Psoas muscle (tissue), 8 donors: ENCODE results near the gene SYCP3. TPM values are rescaled to one million over a fixed set of nuclear protein-coding genes. Genes with fewer than 3 reads are reported as not detected.

Source experiments
- ATAC-seq, 4 donors: fragments of 200-7000 bp; cut with Tn5 transposase; one replicate each; pipeline ENCODE4 v1.9.1; 2020; ENCODE audit warnings: moderate library complexity in 3 of 4, mild to moderate bottlenecking in 2 of 4
- DNase-seq, 2 donors: peaks; one replicate each; pipeline ENCODE4 v3.0.0-alpha.2; 2020
- H3K27ac ChIP-seq: fragments of 200-600 bp; one replicate; pipeline ENCODE4 v1.8.0; 2022
- H3K27me3 ChIP-seq, 3 donors: fragments of 200-600 bp in 1 of 3; one replicate each; pipeline versions ENCODE4 v1.6.1 to v1.8.0; 2013 to 2022; ENCODE audit warnings: low read length in 2 of 3, mild to moderate bottlenecking in 2 of 3, moderate library complexity in 1 of 3; ENCODE audit not compliant: insufficient read depth in 3 of 3
- H3K36me3 ChIP-seq, 2 donors: fragments of 200-600 bp in 1 of 2; one replicate each; pipeline versions ENCODE4 v1.6.1 to v1.8.0; 2013 to 2022; ENCODE audit warnings: low read depth in 1 of 2, mild to moderate bottlenecking in 1 of 2, moderate library complexity in 1 of 2; ENCODE audit not compliant: insufficient read depth in 1 of 2
- H3K4me1 ChIP-seq: fragments of 200-600 bp; one replicate; pipeline ENCODE4 v1.8.0; 2022
- H3K4me3 ChIP-seq: fragments of 200-600 bp; one replicate; pipeline ENCODE4 v1.8.0; 2022; ENCODE audit warnings: mild to moderate bottlenecking
- H3K9me3 ChIP-seq: fragments of 200-600 bp; one replicate; pipeline ENCODE4 v1.8.0; 2022
- WGBS, 3 donors: extraction: QIAGEN DNeasy Blood & Tissue Kit; methylation state at CpG; one replicate each; pipeline versions ENCODE4 v1.1.6 to v1.1.7; 2013; 5-methylcytosine and 5-hydroxymethylcytosine counted together
- intact Hi-C, 2 donors: fragments of 100-400 bp; cut with DNase I; formaldehyde crosslinking; loops; one replicate each; pipeline versions ENCODE4 v1.11.0 to v1.14.2; 2022
- polyA plus RNA-seq, 3 donors: library from polyadenylated mRNA; stranded (reverse); fragments of 200-250 nt; gene quantifications; one replicate each; pipeline ENCODE4 v1.2.3, GENCODE V29; 2013
- total RNA-seq, 4 donors: library from RNA; stranded (reverse); fragmentation: NEBNext Ultra II Directional in 2 of 4; extraction: Animal tissue kit (Norgen Biotek cat#: 25700) in 2 of 4; gene quantifications; one replicate each; pipeline versions ENCODE4 v1.2.1 to v1.2.4, GENCODE V29; 2021 to 2023
- TF ChIP-seq, protein P1 (sequence below): fragments of 200-600 bp; IDR thresholded peaks from one replicate; pipeline ENCODE4 v1.8.0; 2022; ENCODE audit warnings: antibody characterized with exemption
- donor health status: healthy with polysubstance abuse.
- donor health status: DM: no; HTN: no; CAD: no; lungs with moderate emphysema.
- donor health status: Bipolar disorder and iron deficiency.
- donor health status: healthy.
- donor health status: DM: yes; HTN: yes; CAD: no.
- donor health status: DM: no; HTN: no; CAD: no.
- donor health status: DM: no; HTN: no; CAD: no.
- donor health status: DM: yes; HTN: yes; CAD: no.

SYCP3 gene
- total and polyA plus RNA-seq, 7 donors: 0.04 to 0.28 (median 0.23) TPM; not detected in 4

GRCh38 chr12:101773650-101774162, 34.4 kb upstream of the SYCP3 start:
- Histone ChIP-seq H3K4me1 (peaks cover 21% of the 10 kb centered on the region), H3K36me3 (peaks cover 0 to 34% of the 10 kb centered on the region in 2 donors), H3K27ac (no peak overlapping the region), H3K9me3 (no peaks in the 10 kb centered on the region), H3K27me3 (no peaks in the 10 kb centered on the region), H3K4me3 (no peak overlapping the region)
- TF ChIP-seq, protein P1, sequence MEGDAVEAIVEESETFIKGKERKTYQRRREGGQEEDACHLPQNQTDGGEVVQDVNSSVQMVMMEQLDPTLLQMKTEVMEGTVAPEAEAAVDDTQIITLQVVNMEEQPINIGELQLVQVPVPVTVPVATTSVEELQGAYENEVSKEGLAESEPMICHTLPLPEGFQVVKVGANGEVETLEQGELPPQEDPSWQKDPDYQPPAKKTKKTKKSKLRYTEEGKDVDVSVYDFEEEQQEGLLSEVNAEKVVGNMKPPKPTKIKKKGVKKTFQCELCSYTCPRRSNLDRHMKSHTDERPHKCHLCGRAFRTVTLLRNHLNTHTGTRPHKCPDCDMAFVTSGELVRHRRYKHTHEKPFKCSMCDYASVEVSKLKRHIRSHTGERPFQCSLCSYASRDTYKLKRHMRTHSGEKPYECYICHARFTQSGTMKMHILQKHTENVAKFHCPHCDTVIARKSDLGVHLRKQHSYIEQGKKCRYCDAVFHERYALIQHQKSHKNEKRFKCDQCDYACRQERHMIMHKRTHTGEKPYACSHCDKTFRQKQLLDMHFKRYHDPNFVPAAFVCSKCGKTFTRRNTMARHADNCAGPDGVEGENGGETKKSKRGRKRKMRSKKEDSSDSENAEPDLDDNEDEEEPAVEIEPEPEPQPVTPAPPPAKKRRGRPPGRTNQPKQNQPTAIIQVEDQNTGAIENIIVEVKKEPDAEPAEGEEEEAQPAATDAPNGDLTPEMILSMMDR: peak; percentile 96
- peak; percentile 83 to 85 (median 84) for ATAC-seq
- intact Hi-C loops: loop anchor here in 1 of 2 donors (2.0 to 5.0 kb wide), 2 partner anchors 65 to 361 kb away; no protein-coding TSS in a partner anchor
- peak; percentile 41 to 60 for DNase-seq
- 48 to 57% (median 53%) methylated on average over 2 of the region's 2 CpGs for WGBS, 3 donors

DNA sequence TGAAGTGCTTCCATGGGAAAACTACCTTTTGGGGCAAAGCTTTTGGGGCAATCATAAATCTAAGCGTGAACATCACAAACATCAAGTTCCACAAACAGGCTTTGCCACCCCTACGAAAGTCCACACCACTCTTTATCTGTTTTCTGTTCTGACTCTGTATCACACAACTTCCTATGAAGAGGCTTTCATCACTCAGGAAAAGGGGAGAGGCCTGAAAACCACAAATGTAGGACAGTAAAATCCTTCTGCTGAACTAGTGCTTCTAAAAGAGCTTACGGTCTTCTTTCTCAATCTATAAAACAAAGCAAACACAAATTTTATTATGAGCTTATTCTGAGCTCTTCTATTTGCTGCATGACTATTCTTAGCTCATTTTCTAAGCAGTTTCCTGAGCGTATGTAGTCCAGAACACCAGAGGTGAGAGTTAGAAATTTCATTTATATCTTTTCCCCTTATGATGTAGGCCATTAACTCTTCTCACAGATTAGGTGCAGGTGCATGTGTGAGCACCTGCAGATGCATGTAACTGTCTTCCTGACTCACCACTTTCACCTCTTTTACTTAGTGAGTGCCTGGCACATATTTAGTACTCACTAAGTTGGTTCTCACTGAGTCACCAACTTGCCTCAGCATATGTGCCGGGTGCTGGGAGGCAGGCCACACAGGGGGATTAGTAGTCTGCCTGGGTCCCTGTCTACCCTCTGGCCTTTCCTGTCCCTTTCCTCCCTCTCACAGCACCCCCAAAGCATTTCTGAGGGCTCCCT, 32.9 kb upstream of the SYCP3 start:
- DNase-seq: no peak
- intact Hi-C loops: loop anchor here in 1 of 2 donors (2.0 to 5.0 kb wide), 2 partner anchors 67 to 360 kb away; no protein-coding TSS in a partner anchor
- Histone ChIP-seq H3K27me3 (no peaks in the 10 kb centered on the region), H3K4me3 (no peak overlapping the region), H3K36me3 (peaks cover 0 to 50% of the 10 kb centered on the region in 2 donors), H3K9me3 (no peaks in the 10 kb centered on the region), H3K27ac (no peak overlapping the region), H3K4me1 (peaks cover 6% of the 10 kb centered on the region)
- ATAC-seq: peak in 1 of 4 donors; percentile 39
- 89 to 93% (median 91%) methylated on average over 5 of the region's 5 CpGs for WGBS, 3 donors
- TF ChIP-seq, protein P1: no peak

DNA sequence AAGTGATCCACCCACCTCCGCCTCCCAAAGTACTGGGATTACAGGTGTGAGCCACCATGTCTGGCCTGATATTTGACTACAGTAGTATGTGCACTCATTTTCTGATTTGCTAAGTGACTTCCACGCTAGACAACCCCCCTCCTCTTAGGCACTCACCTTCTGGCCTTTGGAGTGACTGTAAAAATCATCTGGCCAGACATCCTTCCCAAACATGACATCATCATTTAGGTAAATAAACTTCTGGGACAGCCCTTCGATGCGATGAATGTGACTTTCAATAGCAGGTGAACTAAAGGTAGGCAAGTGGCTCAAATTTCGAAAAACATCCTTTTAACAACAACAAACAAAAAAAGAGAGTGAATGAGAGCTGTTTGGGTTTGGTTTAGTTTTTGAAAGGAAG, 30.6 kb upstream of the SYCP3 start:
- 88 to 94% (median 93%) methylated on average over 5 of the region's 5 CpGs for WGBS, 3 donors
- Histone ChIP-seq H3K4me3 (no peak overlapping the region), H3K27ac (no peak overlapping the region), H3K4me1 (peaks cover 4% of the 10 kb centered on the region), H3K27me3 (no peaks in the 10 kb centered on the region), H3K9me3 (no peaks in the 10 kb centered on the region), H3K36me3 (peaks cover 0 to 67% of the 10 kb centered on the region in 2 donors)
- intact Hi-C loops: loop anchor here in 1 of 2 donors (5.0 kb wide), 1 partner anchor 358 kb away; no protein-coding TSS in a partner anchor
- TF ChIP-seq, protein P1: no peak
- DNase-seq (no peak), ATAC-seq (no peak)

- intact Hi-C loops: no loop called here
- no peak overlapping the region for H3K4me3 ChIP-seq
- no peak for DNase-seq
- H3K27me3 ChIP-seq: no peaks in the 10 kb centered on the region
- 92 to 95% (median 95%) methylated on average over 2 of the region's 2 CpGs for WGBS, 3 donors
- no peaks in the 10 kb centered on the region for H3K4me1 ChIP-seq
- H3K36me3 ChIP-seq: peaks cover 0 to 78% of the 10 kb centered on the region in 2 donors
- TF ChIP-seq, protein P1: no peak
- H3K27ac ChIP-seq: no peak overlapping the region
- ATAC-seq: no peak
- H3K9me3 ChIP-seq: no peaks in the 10 kb centered on the region
Measured at GRCh38 chr12:101768781-101769180, 29.5 kb upstream of the SYCP3 start.
